ENCODE measurements around the gene FMNL2. TPM values are rescaled to one million over a fixed set of nuclear protein-coding genes. Genes with fewer than 3 reads are reported as not detected.

FMNL2 gene
- total and polyA plus RNA-seq, 4 donors: 18.8 to 81.4 (median 38.4) TPM

- Histone ChIP-seq H3K27ac (ENCODE audit: low read depth in 1 of 2, low read length in 1 of 2) (no peak overlapping the region), H3K4me3 (no peak overlapping the region), H3K9ac (ENCODE audit: insufficient read depth in 1 of 2, low read length in 2 of 2) (no peak overlapping the region), H3K36me3 (ENCODE audit: control insufficient read depth in 4 of 4, insufficient read depth in 4 of 4, low read length in 4 of 4) (peaks cover 0 to 1% (median 0%) of the 10 kb centered on the region in 4 donors), H3K27me3 (ENCODE audit: control insufficient read depth in 3 of 3, insufficient read depth in 3 of 3, low read length in 2 of 3) (no peaks in the 10 kb centered on the region), H3K4me1 (ENCODE audit: control insufficient read depth in 5 of 5, insufficient read depth in 5 of 5, low read length in 5 of 5) (peaks cover 0 to 7% (median 0%) of the 10 kb centered on the region in 5 donors), H3K9me3 (ENCODE audit: control insufficient read depth in 4 of 4, insufficient read depth in 3 of 4, low read length in 3 of 4) (no peaks in the 10 kb centered on the region)
- TF ChIP-seq CTCF (IDR thresholded peaks at IDR 0.05; ENCODE audit: control extremely low read depth, extremely low read depth): no peak
- WGBS, 2 donors: 90 to 94% methylated on average over 1 of the region's 1 CpG
- DNase-seq: no peak
- no peak for ATAC-seq (ENCODE audit: insufficient read depth, low FRiP score)
Observed at GRCh38 chr2:152572031-152572430, 237.1 kb downstream of the FMNL2 start.

- Histone ChIP-seq H3K4me1 (ENCODE audit: control insufficient read depth in 5 of 5, insufficient read depth in 5 of 5, low read length in 5 of 5) (peaks cover 0 to 7% (median 0%) of the 10 kb centered on the region in 5 donors), H3K9ac (ENCODE audit: insufficient read depth in 1 of 2, low read length in 2 of 2) (no peak overlapping the region), H3K4me3 (no peak overlapping the region), H3K27me3 (ENCODE audit: control insufficient read depth in 3 of 3, insufficient read depth in 3 of 3, low read length in 2 of 3) (no peaks in the 10 kb centered on the region), H3K9me3 (ENCODE audit: control insufficient read depth in 4 of 4, insufficient read depth in 3 of 4, low read length in 3 of 4) (no peaks in the 10 kb centered on the region), H3K36me3 (ENCODE audit: control insufficient read depth in 4 of 4, insufficient read depth in 4 of 4, low read length in 4 of 4) (peaks cover 0 to 1% (median 0%) of the 10 kb centered on the region in 4 donors), H3K27ac (ENCODE audit: low read depth in 1 of 2, low read length in 1 of 2) (no peak overlapping the region)
- TF ChIP-seq CTCF (IDR thresholded peaks at IDR 0.05; ENCODE audit: control extremely low read depth, extremely low read depth): no peak
- ATAC-seq (ENCODE audit: insufficient read depth, low FRiP score): peak; percentile 43
- no peak for DNase-seq
- 60 to 71% methylated on average over 4 of the region's 4 CpGs for WGBS, 2 donors
Observed at GRCh38 chr2:152573168-152573567, 238.2 kb downstream of the FMNL2 start.

- Histone ChIP-seq H3K9ac (ENCODE audit: insufficient read depth in 1 of 2, low read length in 2 of 2) (no peak overlapping the region), H3K36me3 (ENCODE audit: control insufficient read depth in 4 of 4, insufficient read depth in 4 of 4, low read length in 4 of 4) (peaks cover 2 to 7% (median 4%) of the 10 kb centered on the region in 4 donors), H3K4me3 (no peak overlapping the region), H3K27me3 (ENCODE audit: control insufficient read depth in 3 of 3, insufficient read depth in 3 of 3, low read length in 2 of 3) (no peaks in the 10 kb centered on the region), H3K9me3 (ENCODE audit: control insufficient read depth in 4 of 4, insufficient read depth in 3 of 4, low read length in 3 of 4) (no peaks in the 10 kb centered on the region), H3K4me1 (ENCODE audit: control insufficient read depth in 5 of 5, insufficient read depth in 5 of 5, low read length in 5 of 5) (peaks cover 0 to 3% (median 0%) of the 10 kb centered on the region in 5 donors), H3K27ac (ENCODE audit: low read depth in 1 of 2, low read length in 1 of 2) (no peak overlapping the region)
- DNase-seq: peak in 2 of 3 donors; percentile 17 to 40
- no peak for ATAC-seq (ENCODE audit: insufficient read depth, low FRiP score)
- WGBS, 2 donors: 59 to 88% methylated on average over 1 of the region's 1 CpG
- no peak for TF ChIP-seq CTCF (IDR thresholded peaks at IDR 0.05; ENCODE audit: control extremely low read depth, extremely low read depth)
Observed at GRCh38 chr2:152577579-152577978, 242.6 kb downstream of the FMNL2 start.

- peaks cover 0 to under 1% (median 0%) of the 10 kb centered on the region in 5 donors for H3K4me1 ChIP-seq (ENCODE audit: control insufficient read depth in 5 of 5, insufficient read depth in 5 of 5, low read length in 5 of 5)
- no peaks in the 10 kb centered on the region for H3K9me3 ChIP-seq (ENCODE audit: control insufficient read depth in 4 of 4, insufficient read depth in 3 of 4, low read length in 3 of 4)
- no peak for DNase-seq
- no peak for ATAC-seq (ENCODE audit: insufficient read depth, low FRiP score)
- H3K36me3 ChIP-seq (ENCODE audit: control insufficient read depth in 4 of 4, insufficient read depth in 4 of 4, low read length in 4 of 4): peaks cover 2 to 7% (median 4%) of the 10 kb centered on the region in 4 donors
- H3K4me3 ChIP-seq: no peak overlapping the region
- WGBS, 2 donors: 92 to 94% methylated on average over 4 of the region's 4 CpGs
- TF ChIP-seq CTCF (IDR thresholded peaks at IDR 0.05; ENCODE audit: control extremely low read depth, extremely low read depth): no peak
- H3K9ac ChIP-seq (ENCODE audit: insufficient read depth in 1 of 2, low read length in 2 of 2): no peak overlapping the region
- no peaks in the 10 kb centered on the region for H3K27me3 ChIP-seq (ENCODE audit: control insufficient read depth in 3 of 3, insufficient read depth in 3 of 3, low read length in 2 of 3)
- H3K27ac ChIP-seq (ENCODE audit: low read depth in 1 of 2, low read length in 1 of 2): no peak overlapping the region
Observed at GRCh38 chr2:152578573-152578972, 243.6 kb downstream of the FMNL2 start.
